Effector memory CD4-positive, alpha-beta T cell (primary cell): Measurements from ENCODE around the gene EPHB2.

ENCODE experiments used
- DNase-seq, 3 donors: peaks; one replicate each; pipeline ENCODE4 v3.0.0-alpha.2; 2020
- H3K27ac ChIP-seq: 2 replicates; pipeline ENCODE4 v1.7.0; 2013; ENCODE audit warnings: mild to moderate bottlenecking, low read length, moderate library complexity; ENCODE audit not compliant: insufficient read depth, poor library complexity, severe bottlenecking
- H3K27me3 ChIP-seq: replicated peaks from 2 replicates; pipeline ENCODE4 v1.7.0; 2013; ENCODE audit warnings: mild to moderate bottlenecking, low read length; ENCODE audit not compliant: insufficient read depth, control insufficient read depth, poor library complexity, severe bottlenecking
- H3K36me3 ChIP-seq: 2 replicates; pipeline ENCODE4 v1.7.0; 2013; ENCODE audit warnings: mild to moderate bottlenecking, low read length, moderate library complexity; ENCODE audit not compliant: control insufficient read depth, insufficient read depth
- H3K4me1 ChIP-seq: 2 replicates; pipeline ENCODE4 v1.7.0; 2013; ENCODE audit warnings: low read length, mild to moderate bottlenecking; ENCODE audit not compliant: control insufficient read depth, insufficient read depth, poor library complexity, severe bottlenecking
- H3K4me3 ChIP-seq: 2 replicates; pipeline ENCODE4 v1.7.0; 2013; ENCODE audit warnings: low read length, low read depth, mild to moderate bottlenecking; ENCODE audit not compliant: insufficient read depth, poor library complexity, severe bottlenecking
- H3K9me3 ChIP-seq: 2 replicates; pipeline ENCODE4 v1.7.0; 2013; ENCODE audit warnings: mild to moderate bottlenecking, low read length, moderate library complexity; ENCODE audit not compliant: control insufficient read depth

Gene EPHB2

DNA sequence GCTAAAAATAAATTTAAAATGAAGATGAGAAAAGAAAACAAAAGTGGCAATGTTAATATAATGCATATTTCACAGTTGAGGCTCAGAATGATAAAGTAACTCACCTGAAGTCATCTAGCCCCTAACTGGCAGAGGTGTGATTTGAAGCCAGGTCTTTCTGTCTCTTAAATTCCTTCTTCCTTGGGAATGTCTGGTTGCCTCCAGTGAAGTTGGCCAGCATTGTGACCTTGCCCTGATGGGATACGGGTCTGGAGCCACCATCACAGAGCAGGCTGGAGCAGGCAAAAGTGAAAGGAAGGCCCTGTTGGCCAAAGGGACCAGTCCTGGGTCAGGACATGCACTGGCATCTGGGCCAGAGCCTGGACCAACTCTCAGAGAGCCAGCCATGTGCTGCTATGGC, 111.7 kb downstream of the EPHB2 start:
- Histone ChIP-seq H3K27ac (no peak overlapping the region), H3K9me3 (no peaks in the 10 kb centered on the region), H3K36me3 (no peaks in the 10 kb centered on the region), H3K4me3 (no peak overlapping the region), H3K4me1 (no peaks in the 10 kb centered on the region), H3K27me3 (no peaks in the 10 kb centered on the region)
- no peak for DNase-seq

DNA sequence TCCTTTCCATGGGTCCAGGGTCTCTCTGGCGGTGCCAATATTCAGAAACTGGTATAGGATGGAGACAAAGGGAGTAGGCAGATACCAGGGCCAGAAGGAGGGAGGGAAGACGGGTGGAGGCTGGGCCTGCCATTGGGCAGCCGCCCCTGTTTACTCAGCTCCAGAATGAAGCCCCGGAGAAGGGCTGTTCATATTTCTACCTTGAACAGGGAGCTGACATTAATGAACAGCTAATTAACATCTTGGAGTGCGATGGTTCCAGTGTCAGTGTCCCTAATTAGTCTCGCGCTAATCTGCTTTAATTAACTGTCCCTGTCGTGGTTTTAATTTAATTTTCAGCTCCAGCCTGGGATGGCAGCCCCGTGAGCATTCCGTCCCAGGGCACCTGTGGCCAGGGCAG, 113.8 kb downstream of the EPHB2 start:
- no peaks in the 10 kb centered on the region for H3K36me3 ChIP-seq
- no peak for DNase-seq

DNA sequence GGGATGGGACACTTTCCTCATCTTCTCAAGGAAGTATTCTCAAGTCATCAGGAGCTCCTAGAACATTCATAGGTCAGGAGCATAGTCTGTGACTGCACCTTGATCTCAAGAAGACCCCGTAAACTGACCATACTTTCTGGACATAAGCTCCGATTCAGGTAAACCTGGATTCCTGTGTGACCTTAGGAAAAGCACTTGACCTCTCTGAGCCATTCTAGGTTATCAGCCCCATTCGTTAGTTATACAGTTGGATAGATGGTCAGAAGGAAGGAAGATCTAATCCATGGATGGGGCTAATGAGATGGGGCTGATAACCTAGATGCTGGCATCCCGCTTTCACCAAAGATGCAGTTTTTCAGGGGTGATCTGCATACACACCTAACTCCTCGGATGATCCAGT, 114.3 kb downstream of the EPHB2 start:
- H3K4me1 ChIP-seq = no peaks in the 10 kb centered on the region
- DNase-seq = no peak
- no peaks in the 10 kb centered on the region for H3K9me3 ChIP-seq
- H3K4me3 ChIP-seq = no peak overlapping the region
- no peaks in the 10 kb centered on the region for H3K36me3 ChIP-seq
- no peaks in the 10 kb centered on the region for H3K27me3 ChIP-seq
- no peak overlapping the region for H3K27ac ChIP-seq

More for the DNA sequence above, 113.8 kb downstream of the EPHB2 start:
- Histone ChIP-seq H3K4me1 (no peaks in the 10 kb centered on the region), H3K9me3 (no peaks in the 10 kb centered on the region), H3K27me3 (no peaks in the 10 kb centered on the region), H3K27ac (no peak overlapping the region), H3K4me3 (no peak overlapping the region)

DNA sequence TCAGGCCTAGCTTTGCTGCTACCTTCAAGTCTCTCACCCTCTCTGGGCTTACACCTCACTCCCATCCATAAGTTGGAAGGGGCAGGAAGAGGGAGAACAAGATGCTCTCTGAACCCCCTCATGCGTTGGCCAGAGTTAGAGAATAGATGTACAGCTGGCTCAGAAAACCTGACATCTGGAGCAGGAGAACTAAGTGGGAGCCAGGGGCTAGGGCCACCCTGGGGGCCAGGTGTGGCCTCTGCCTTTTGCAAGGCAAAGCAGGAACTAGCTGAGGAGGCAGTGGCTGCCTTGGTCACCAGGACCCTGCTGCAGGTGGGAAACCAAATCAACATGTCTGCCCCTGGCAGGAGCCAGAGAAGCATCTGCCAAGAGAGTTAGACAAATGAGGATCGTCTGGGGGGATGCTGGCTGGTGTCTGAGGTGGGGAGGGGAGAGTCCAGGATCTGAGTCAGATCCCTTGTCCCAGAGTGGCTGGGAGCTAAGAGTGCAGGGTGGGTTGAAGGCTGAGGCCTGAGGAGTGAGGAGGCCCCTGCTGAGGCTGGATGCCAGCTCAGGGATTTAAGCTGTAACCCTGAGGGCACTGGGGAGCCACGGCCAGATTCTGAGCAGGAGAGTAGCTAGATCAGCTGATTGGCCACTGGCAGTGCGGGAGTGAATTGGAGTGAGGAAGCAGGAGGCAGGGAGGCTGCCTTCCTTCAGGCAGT, 115.0 kb downstream of the EPHB2 start:
- Histone ChIP-seq H3K36me3 (no peaks in the 10 kb centered on the region), H3K4me1 (no peaks in the 10 kb centered on the region), H3K4me3 (no peak overlapping the region), H3K27me3 (no peaks in the 10 kb centered on the region), H3K9me3 (no peaks in the 10 kb centered on the region), H3K27ac (no peak overlapping the region)
- DNase-seq = no peak

DNA sequence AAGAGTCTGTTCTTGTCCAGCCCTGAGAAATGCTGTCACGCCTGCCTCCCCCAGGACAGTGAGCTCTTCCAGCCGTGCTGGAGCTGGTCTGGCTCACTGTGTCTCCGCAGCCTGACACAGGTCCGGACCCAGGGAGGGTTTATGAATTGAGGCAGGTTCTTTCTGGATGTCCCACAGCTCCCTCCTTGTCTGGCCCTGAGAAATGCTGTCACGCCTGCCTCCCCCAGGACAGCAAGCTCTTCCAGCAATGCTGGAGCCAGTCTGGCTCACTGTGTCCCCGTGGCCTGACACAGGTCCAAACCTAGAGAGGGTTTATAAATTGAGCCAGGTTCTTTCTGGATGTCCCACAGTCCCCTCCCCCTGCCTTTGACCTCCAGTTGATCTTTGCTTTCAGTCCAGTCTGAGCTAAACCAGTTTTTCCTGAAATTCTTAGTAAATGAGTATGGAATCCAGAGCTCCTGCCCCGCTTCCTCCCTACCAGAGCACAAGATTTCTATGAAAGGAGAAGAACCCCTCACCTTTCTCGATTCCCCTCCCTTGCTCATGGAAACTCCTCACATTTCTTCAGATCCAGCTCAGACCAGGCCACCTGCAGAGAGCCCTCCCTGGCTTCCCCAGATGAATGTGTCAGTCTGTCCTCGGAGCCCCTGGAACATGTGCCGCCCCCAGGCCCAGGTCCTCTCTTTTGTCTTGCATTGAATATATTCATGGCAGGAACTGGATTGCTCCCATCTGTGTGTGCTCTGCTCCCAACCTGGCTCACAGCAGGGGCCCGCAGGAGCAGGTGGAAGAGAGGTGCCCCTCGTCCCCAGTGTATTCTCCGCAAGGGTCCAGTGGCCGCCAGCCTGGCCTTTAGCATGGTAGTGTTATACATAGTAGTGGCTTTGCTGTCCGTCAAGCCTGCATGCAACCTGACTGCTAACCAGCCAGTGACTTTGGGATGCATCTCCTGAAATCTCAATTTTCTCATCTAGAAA, 116.3 kb downstream of the EPHB2 start:
- no peak overlapping the region for H3K27ac ChIP-seq
- no peaks in the 10 kb centered on the region for H3K27me3 ChIP-seq
- no peak overlapping the region for H3K4me3 ChIP-seq
- no peaks in the 10 kb centered on the region for H3K9me3 ChIP-seq
- H3K4me1 ChIP-seq = no peaks in the 10 kb centered on the region
- H3K36me3 ChIP-seq = no peaks in the 10 kb centered on the region
- DNase-seq = no peak

DNA sequence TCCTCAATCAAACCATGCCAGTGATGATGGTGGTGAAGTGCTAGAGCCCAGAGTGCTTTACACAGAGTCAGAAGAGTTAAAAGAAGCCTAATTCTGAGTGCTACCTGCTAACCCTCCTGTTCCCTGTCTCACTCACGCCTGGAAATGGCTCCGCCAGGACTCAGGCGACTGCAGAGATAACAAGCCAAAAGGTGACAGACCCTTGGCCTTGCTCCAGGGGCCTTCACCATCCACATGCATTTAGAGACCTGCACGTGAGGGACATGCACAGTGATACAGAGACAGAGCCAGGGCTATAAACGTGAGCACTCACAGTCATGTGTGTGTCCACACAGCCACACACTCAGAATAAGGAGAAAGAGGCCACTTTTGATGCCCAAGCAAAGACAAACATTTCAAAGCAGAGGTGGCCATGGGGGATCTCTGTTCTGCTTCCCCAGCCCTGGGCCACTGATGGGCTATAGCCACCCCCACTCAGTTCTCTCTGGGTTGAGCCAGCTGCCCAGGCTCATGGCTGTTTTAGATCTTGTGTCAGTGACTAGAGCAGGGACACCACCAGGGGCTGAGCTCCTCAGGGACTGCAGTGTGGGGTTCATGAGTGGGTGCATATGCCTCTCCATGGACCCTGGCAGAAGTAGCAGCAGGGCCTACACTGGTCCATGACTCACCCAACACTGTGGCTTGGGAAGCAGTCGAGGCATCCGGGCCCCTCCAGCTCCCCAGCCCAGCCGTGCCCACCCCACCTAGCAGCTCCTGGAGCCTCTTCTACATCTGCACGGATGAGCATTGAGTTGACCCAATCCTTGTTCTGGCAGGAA, 117.2 kb downstream of the EPHB2 start:
- no peak overlapping the region for H3K4me3 ChIP-seq
- no peak for DNase-seq
- no peaks in the 10 kb centered on the region for H3K36me3 ChIP-seq
- no peaks in the 10 kb centered on the region for H3K4me1 ChIP-seq
- H3K9me3 ChIP-seq = no peaks in the 10 kb centered on the region
- H3K27ac ChIP-seq = no peak overlapping the region
- no peaks in the 10 kb centered on the region for H3K27me3 ChIP-seq

DNA sequence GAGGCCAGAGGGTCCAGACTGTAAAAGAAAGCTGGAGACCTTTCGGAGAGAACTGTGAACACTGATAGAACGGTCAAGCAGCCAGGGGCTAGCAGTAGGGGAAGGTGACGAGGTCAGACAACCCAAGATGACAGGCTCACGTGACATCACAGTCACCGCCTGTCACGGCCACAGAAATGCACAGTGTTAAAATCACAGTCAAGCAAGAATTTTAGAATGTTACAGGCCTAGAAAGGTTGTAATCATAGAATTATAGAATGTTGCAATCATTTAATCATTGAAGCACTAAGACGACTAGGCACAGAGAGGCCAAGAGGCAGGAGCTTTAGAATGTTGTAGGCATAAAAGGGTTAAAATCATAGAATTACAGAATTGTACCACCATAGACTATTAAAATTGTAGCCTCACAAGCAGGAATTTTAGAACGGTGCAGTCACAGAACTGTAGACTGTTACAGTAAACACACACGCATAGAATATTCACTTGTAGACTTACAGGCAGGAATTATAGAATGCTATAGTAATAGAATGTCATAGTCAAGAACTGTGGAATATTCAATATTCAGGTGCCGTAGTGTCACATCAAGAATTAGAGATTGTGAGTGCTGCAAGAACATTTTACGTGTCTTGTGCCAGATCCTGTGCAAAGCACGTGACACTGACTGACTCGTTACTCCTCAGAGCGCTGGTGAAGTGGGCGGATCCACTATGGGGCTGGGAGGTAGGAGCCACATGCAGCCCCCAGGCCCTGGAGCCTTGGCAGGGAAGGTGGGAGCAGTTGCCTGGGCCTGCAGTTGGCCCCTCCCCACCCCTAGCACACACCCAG, 118.1 kb downstream of the EPHB2 start:
- Histone ChIP-seq H3K4me3 (no peak overlapping the region), H3K27ac (no peak overlapping the region), H3K36me3 (no peaks in the 10 kb centered on the region), H3K4me1 (no peaks in the 10 kb centered on the region), H3K27me3 (no peaks in the 10 kb centered on the region), H3K9me3 (no peaks in the 10 kb centered on the region)
- DNase-seq = no peak

DNA sequence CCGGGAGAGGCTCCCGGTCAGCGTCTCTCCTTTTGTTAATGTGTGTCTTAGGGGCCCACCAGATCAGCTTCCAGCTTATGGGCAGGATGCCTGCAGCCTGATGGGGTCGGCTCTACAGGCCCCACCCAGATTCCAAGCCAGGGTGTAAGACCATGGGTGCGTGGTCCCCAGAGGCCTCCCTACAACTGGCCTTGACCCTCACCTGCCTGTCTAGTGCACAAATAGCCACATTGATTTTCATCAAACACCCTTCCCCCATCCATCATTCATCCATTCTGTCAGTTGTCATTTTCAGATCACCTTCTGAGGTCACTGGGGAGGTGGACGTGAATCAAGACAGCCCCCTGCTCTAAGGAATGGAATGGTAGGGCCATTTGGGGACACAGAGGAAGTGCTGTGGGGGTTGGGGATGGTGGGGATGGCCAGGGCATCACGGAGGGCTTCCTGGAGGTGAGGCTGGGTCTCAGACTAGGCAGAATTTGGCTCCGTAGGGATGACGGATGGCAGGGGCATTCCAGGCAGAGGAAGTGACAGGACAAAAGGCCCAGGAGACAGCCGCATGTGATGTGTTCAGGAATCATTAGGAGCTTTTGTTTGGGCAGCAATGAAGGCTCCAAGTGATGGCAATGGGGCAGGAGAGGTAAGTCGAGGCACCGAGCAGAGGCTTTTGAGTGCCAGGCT, 118.8 kb downstream of the EPHB2 start:
- H3K9me3 ChIP-seq = no peaks in the 10 kb centered on the region
- no peak overlapping the region for H3K27ac ChIP-seq
- no peak for DNase-seq
- H3K36me3 ChIP-seq = no peaks in the 10 kb centered on the region
- no peaks in the 10 kb centered on the region for H3K27me3 ChIP-seq
- H3K4me1 ChIP-seq = no peaks in the 10 kb centered on the region
- H3K4me3 ChIP-seq = no peak overlapping the region

DNA sequence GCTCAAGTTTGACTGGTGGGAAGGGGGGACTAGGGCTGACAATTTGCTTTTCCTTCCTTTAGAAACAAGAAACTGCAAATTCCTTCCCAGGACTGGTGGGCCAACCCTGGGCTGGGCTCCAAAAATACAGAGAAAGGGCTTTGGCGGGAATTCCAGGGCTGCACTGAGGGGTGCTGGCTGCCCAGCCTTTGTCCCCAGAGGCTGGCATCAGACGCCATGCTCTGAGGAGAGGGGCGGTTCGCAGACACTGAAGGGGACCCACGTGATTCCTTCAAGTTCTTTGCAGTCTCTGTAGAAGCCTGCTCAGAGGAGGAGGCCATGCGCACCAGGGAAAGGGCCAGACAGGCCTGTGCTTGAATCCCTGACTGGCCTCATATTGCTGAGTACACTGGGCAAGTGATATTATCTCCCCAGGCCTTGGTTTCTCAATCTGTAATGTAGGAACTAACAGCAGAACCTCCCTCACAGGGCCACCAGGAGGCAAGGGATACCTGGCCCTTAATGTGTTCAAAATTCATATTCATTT, 119.5 kb downstream of the EPHB2 start:
- no peak for DNase-seq
- no peaks in the 10 kb centered on the region for H3K27me3 ChIP-seq
- no peaks in the 10 kb centered on the region for H3K4me1 ChIP-seq
- no peaks in the 10 kb centered on the region for H3K36me3 ChIP-seq
- no peak overlapping the region for H3K27ac ChIP-seq
- H3K9me3 ChIP-seq = no peaks in the 10 kb centered on the region
- no peak overlapping the region for H3K4me3 ChIP-seq
